Fibroblast of the aortic adventitia (primary cell): Measurements from ENCODE around the gene DCLK1. TPM values are rescaled to one million over a fixed set of nuclear protein-coding genes. Genes with fewer than 3 reads are reported as not detected.

ENCODE experiments used
- DNase-seq: peaks from one replicate; pipeline ENCODE4 v3.0.0-alpha.2; 2010; ENCODE audit warnings: low read depth
- H3K4me3 ChIP-seq: 2 replicates; pipeline ENCODE4 v1.5.1; 2011; ENCODE audit warnings: low read depth, mild to moderate bottlenecking, control low read depth, low read length, moderate library complexity
- total RNA-seq: library from RNA; depleted of rRNA; stranded (reverse); fragments of >200 nt; gene quantifications from 2 replicates; pipeline ENCODE4 v1.2.3, GENCODE V29; 2012; ENCODE audit warnings: low replicate concordance
- TF ChIP-seq, protein P1 (sequence below): IDR thresholded peaks from 2 replicates; pipeline ENCODE4 v1.5.1; 2011; ENCODE audit warnings: mild to moderate bottlenecking, low read length, control low read depth, inconsistent platforms; ENCODE audit not compliant: insufficient read depth

DCLK1 gene
- total RNA-seq, 1 donor, result 80.0 TPM

DNA sequence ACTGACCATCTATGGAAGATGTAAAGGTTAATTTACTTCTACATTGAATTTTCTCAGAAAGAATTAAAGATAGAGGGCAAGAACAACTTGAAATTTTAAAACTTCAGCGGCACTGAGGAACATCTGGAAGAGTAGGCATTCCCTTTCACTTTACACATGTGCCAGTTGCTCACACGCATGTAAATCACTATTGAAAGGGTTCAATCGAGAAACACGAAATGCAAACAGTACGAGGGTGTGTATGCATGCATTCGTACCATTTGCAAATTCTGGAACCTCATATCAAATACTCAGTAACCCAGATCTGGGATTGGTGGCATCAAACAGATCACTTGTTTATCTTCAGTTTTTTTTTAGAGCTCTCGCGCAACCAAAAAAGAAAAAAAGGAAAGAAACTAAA lies 339.2 kb downstream of the DCLK1 start:
- DNase-seq, result no peak
- TF ChIP-seq, protein P1, sequence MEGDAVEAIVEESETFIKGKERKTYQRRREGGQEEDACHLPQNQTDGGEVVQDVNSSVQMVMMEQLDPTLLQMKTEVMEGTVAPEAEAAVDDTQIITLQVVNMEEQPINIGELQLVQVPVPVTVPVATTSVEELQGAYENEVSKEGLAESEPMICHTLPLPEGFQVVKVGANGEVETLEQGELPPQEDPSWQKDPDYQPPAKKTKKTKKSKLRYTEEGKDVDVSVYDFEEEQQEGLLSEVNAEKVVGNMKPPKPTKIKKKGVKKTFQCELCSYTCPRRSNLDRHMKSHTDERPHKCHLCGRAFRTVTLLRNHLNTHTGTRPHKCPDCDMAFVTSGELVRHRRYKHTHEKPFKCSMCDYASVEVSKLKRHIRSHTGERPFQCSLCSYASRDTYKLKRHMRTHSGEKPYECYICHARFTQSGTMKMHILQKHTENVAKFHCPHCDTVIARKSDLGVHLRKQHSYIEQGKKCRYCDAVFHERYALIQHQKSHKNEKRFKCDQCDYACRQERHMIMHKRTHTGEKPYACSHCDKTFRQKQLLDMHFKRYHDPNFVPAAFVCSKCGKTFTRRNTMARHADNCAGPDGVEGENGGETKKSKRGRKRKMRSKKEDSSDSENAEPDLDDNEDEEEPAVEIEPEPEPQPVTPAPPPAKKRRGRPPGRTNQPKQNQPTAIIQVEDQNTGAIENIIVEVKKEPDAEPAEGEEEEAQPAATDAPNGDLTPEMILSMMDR, result no peak
- H3K4me3 ChIP-seq, result no peak overlapping the region

DNA sequence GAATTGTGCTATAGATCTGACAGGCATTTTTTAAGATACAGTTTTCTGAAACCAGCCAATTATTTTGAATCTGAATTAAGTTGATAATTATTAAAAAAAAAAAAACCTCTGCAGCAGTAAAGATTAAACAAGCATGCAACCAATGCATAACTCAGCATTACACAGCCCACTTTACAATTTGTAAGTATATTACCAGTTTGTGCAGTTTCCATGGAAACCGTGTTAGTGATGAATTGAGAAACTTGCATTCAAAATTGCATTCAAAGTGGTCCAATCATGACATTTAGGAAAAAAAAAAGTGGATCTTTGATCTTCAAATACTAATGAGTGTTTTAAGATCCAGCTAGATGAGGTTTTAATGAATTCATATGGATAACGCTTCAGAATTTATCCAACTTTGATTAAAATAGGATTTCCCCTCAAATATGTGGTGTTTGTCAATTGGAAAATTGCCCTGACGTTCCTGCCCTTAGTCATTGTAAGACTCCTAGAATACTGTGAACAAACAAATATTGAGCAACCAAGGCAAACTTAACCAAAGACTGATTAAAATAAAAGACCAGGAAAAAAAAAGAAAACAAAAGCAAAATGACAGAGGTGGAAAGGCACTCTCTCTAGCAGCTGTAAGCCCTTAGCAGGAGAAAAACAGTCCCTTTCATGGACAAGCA lies 339.9 kb downstream of the DCLK1 start:
- TF ChIP-seq, protein P1, result no peak
- no peak overlapping the region for H3K4me3 ChIP-seq
- peak; percentile 68 for DNase-seq

DNA sequence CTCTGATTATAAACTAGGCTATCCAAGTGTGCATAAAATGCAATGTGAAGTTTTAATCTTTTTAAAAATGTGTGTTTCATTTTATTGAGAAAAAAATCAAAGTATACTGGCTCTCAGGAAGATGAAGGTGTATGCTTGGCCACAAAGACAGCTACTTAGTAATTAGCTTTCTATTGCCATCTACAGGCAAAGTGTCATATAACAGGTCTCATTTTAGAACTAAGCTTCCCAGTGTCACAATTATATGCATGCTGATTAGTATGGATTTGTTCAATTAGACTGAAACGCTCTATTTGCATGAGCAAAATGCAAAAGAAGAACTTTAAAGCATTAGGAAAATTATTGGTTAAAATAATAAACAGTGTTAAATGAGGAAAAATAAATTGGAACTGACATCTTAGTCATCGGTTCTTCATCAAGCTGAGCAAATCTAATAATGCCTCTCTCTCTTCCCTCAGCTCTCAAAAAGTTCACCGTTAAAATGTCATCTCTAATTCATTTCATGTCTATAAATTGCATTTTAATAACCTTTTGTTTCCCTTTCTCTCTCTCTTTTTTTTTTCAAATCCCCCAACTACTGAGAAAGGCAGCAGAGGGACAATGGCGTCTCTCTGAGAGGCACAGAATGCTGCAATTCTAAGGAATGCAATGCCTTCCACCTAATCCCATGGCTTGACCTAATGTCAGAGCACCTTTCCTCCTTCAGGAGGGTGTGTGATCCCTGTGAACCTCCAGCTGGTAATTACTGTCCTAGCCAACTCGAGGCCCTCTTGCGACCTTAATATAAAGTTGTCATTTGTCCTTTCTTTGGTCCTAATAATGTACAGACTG lies 341.6 kb downstream of the DCLK1 start:
- peak; percentile 65 for DNase-seq
- H3K4me3 ChIP-seq, result no peak overlapping the region
- TF ChIP-seq, protein P1, result peak; percentile 52

GRCh38 chr13:35787937-35788336 lies 343.2 kb downstream of the DCLK1 start:
- peak; percentile 31 for DNase-seq
- H3K4me3 ChIP-seq, result no peak overlapping the region
- TF ChIP-seq, protein P1, result no peak

GRCh38 chr13:35785576-35786303 lies 345.4 kb downstream of the DCLK1 start:
- no peak overlapping the region for H3K4me3 ChIP-seq
- TF ChIP-seq, protein P1, result no peak
- no peak for DNase-seq

GRCh38 chr13:35784286-35784951 lies 346.8 kb downstream of the DCLK1 start:
- H3K4me3 ChIP-seq, result no peak overlapping the region
- DNase-seq, result no peak
- TF ChIP-seq, protein P1, result no peak
